ENCODE data around the gene MYO19.

DNA sequence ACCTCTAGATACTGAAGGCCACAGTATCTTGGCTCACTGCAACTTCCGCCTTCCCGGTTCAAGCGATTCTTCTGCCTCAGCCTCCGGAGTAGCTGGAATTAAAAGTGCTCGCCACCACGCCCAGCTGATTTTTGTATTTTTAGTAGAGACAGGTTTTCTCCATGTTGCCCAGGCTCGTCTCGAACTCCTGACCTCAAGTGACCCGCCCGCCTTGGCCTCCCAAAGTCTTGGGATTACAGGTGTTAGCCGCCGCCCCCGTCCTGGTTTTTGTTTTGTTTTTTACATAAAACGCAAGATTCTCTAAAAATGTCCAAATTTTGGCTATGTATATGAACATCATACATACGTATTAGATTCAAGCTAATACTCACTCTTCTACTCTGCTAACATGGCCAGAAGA is 8.1 kb upstream of the MYO19 start:
- TF ChIP-seq CTCF (IDR thresholded peaks at IDR 0.05; ENCODE audit: low read length) (no peak), EZH2 (optimal IDR thresholded peaks at IDR 0.05; ENCODE audit: low read depth, low read length) (no peak)
